Cardiac muscle cell (in vitro differentiated cells and primary cell): ENCODE results near the gene XXYLT1. TPM values are rescaled to one million over a fixed set of nuclear protein-coding genes. Genes with fewer than 3 reads are reported as not detected.

ENCODE experiments used
- DNase-seq, 2 donors: peaks; one replicate each; pipeline versions ENCODE4 v3.0.0 to v3.0.0-alpha.2; 2010 to 2017; ENCODE audit warnings: low read depth in 1 of 2, low spot score in 1 of 2
- H3K27ac ChIP-seq: fragments of 200-600 bp; sonication (generic); 2 replicates; pipeline ENCODE4 v1.5.1; 2016
- H3K27me3 ChIP-seq: fragments of 200-600 bp; sonication (generic); 2 replicates; pipeline ENCODE4 v1.6.0; 2016; ENCODE audit warnings: control low read depth
- H3K36me3 ChIP-seq: fragments of 200-600 bp; sonication (generic); 2 replicates; pipeline ENCODE4 v1.5.1; 2016; ENCODE audit warnings: control low read depth
- H3K4me1 ChIP-seq: fragments of 200-600 bp; sonication (generic); 2 replicates; pipeline ENCODE4 v1.8.1; 2017; ENCODE audit warnings: low read depth, mild to moderate bottlenecking, mixed run types
- H3K4me3 ChIP-seq: fragments of 200-600 bp; sonication (generic); 2 replicates; pipeline ENCODE4 v1.5.1; 2016; ENCODE audit warnings: mild to moderate bottlenecking
- H3K9me3 ChIP-seq: fragments of 200-600 bp; sonication (generic); 2 replicates; pipeline ENCODE4 v1.5.1; 2017; ENCODE audit warnings: low read depth, mild to moderate bottlenecking, control low read depth
- CTCF ChIP-seq: IDR thresholded peaks from 2 replicates; pipeline ENCODE4 v1.5.1; 2012; ENCODE audit warnings: low read depth, mild to moderate bottlenecking, low read length
- polyA plus RNA-seq: library from polyadenylated mRNA; unstranded; fragments of >200 nt; fragmentation: Nextera tagmentation; extraction: Ambion mirVana; gene quantifications from 2 replicates; pipeline ENCODE4 v1.2.1, GENCODE V29; 2016
- total RNA-seq: library from RNA; depleted of rRNA; stranded (reverse); fragments of >200 nt; gene quantifications from 2 replicates; pipeline ENCODE4 v1.2.3, GENCODE V29; 2016

XXYLT1 gene
- total and polyA plus RNA-seq, 2 experiments from 2014 or later: 52.5 to 62.2 TPM

DNA sequence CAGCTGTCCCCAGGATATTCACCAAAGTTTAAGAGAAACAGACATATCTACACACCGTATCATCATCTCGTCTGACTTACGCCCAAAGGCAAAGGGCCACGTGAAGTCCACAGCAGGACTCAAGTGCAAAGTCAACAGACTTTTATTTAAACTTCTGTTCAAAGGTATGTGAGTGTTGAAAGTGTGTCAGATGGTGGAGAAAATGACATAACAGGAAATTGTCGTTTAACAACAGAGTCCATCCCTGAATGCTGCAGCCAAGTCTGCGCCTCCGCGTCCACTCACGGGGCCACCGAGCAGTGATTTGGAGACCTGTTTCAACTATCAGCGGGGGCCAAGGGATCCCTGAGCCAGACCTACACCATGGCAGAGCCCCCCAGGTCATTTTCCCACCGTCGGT, 165.6 kb downstream of the XXYLT1 start:
- no peaks in the 10 kb centered on the region for H3K9me3 ChIP-seq
- no peak for DNase-seq
- no peak overlapping the region for H3K4me3 ChIP-seq
- no peak overlapping the region for H3K27ac ChIP-seq
- no peak for TF ChIP-seq CTCF
- no peaks in the 10 kb centered on the region for H3K27me3 ChIP-seq
- no peaks in the 10 kb centered on the region for H3K36me3 ChIP-seq
- peaks cover 5% of the 10 kb centered on the region for H3K4me1 ChIP-seq

DNA sequence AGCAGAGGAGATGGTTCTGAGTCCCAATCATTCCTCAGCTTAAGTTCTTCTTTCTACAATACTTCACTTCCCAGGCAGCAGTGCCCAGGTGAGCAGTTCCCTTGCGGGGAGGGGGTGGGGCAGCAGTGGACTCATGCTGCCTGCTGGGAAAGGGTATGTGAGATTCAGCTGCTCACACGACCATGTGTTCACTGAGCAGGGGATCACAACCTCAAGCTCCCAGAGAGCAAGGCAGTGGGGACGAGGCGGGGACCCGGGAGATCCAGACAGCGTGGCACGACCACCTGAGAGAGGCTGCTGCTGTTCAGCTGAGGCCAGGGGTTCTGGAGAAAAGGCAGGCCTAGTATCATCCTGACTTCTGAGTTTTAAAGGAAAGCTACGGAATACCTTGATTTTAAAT, 166.6 kb downstream of the XXYLT1 start:
- Histone ChIP-seq H3K27me3 (no peaks in the 10 kb centered on the region), H3K36me3 (no peaks in the 10 kb centered on the region), H3K9me3 (no peaks in the 10 kb centered on the region), H3K4me1 (peaks cover 5% of the 10 kb centered on the region), H3K4me3 (no peak overlapping the region), H3K27ac (no peak overlapping the region)
- TF ChIP-seq CTCF: no peak
- no peak for DNase-seq

- Histone ChIP-seq H3K9me3 (no peaks in the 10 kb centered on the region), H3K36me3 (no peaks in the 10 kb centered on the region), H3K27me3 (no peaks in the 10 kb centered on the region), H3K4me3 (no peak overlapping the region), H3K27ac (no peak overlapping the region), H3K4me1 (peaks cover 5% of the 10 kb centered on the region)
- DNase-seq: peak in 1 of 2 donors; percentile 9
- TF ChIP-seq CTCF: no peak
Measured at GRCh38 chr3:195103623-195104022, 167.3 kb downstream of the XXYLT1 start.

DNA sequence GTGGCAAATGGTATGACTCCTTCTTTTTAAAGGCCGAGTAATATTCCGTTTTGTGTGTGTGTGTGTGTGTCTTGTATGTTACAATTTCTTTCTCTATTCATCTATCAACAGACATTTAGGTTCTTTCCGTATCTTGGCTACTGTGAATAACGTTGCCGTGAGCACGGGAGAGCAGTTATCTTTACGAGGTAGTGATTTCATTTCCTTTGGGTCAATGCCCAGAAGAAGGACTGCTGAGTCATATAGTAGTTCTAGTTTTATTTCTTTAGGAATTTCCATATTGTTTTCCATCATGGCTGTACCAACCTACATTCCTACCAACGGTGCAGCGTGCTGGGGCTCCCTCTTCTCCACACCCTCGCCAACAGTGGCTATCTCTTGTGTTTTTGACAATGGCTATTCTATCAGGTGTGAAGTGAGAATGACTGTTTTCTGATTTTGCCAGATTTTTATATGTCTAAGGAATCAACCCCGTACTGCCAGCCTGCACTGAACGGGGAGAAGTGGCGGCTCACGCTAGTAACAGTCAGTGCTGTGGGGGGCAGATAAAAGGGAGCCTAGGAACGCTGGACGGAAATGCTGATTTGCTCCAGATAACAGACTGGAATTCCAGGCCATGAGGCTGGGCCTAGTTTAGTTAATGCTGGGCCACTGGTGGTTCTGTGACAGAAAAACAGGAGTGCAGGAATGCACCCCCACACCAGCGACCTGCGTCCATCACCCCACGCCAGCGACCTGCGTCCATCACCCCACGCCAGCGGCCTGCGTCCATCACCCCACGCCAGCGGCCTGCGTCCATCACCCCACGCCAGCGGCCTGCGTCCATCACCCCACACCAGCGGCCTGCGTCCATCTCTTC, 168.1 kb downstream of the XXYLT1 start:
- H3K4me1 ChIP-seq: peaks cover 6% of the 10 kb centered on the region
- H3K4me3 ChIP-seq: no peak overlapping the region
- no peaks in the 10 kb centered on the region for H3K9me3 ChIP-seq
- no peaks in the 10 kb centered on the region for H3K27me3 ChIP-seq
- peak in 1 of 2 donors; percentile 97 for DNase-seq
- no peak for TF ChIP-seq CTCF
- no peak overlapping the region for H3K27ac ChIP-seq
- H3K36me3 ChIP-seq: no peaks in the 10 kb centered on the region

- DNase-seq: no peak
- TF ChIP-seq CTCF: no peak
- Histone ChIP-seq H3K36me3 (no peaks in the 10 kb centered on the region), H3K27ac (no peak overlapping the region), H3K4me3 (no peak overlapping the region), H3K4me1 (peaks cover 13% of the 10 kb centered on the region), H3K9me3 (no peaks in the 10 kb centered on the region), H3K27me3 (no peaks in the 10 kb centered on the region)
Measured at GRCh38 chr3:195101927-195102608, 168.9 kb downstream of the XXYLT1 start.
